Endothelial cell of umbilical vein (primary cell): ENCODE results near the gene SPAG6. TPM values are rescaled to one million over a fixed set of nuclear protein-coding genes. Genes with fewer than 3 reads are reported as not detected.

Experiments used
- BruUV-seq: library from RNA; stranded (reverse); fragments of 400-500 nt; replicated peaks from 2 replicates; lab custom pipeline; 2021; lab: Mats Ljungman, UMichigan
- CTCF ChIA-PET: fragments of 300-600, 350-600 bp; sonication (Branson Sonifier 250); formaldehyde crosslinking; loops from one replicate; lab custom pipeline; 2021; ENCODE audit warnings: antibody characterized with exemption, inconsistent platforms; lab: Charles Lee
- POLR2A ChIA-PET: fragments of 300-600, 350-600 bp; sonication (Branson Sonifier 250); formaldehyde crosslinking; loops from one replicate; lab custom pipeline; 2021; ENCODE audit warnings: antibody characterized with exemption, inconsistent platforms; lab: Charles Lee
- DNase-seq: peaks from one replicate; pipeline ENCODE4 v3.0.0-alpha.2; 2011; ENCODE audit warnings: low read depth, low spot score
- FAIRE-seq: peaks from 2 replicates; lab custom pipeline; 2011; peaks lifted over from hg19 to GRCh38; lab: Jason Lieb, UNC
- H2AFZ ChIP-seq: 2 replicates; pipeline ENCODE4 v1.6.0; 2012; ENCODE audit warnings: low read depth, low read length, control low read depth, inconsistent platforms
- H3K27ac ChIP-seq: 2 replicates; pipeline ENCODE4 v1.5.1; 2011; ENCODE audit warnings: low read depth, mild to moderate bottlenecking, control low read depth, low read length, moderate library complexity; ENCODE audit not compliant: insufficient read depth
- H3K27me3 ChIP-seq, 2 experiments: 2 replicates each; pipeline versions ENCODE4 v1.6.0 to v1.6.1; 2011; ENCODE audit warnings: low read length in 2 of 2, mixed read lengths in 1 of 2; ENCODE audit not compliant: control insufficient read depth in 2 of 2, insufficient read depth in 2 of 2
- H3K36me3 ChIP-seq, 2 experiments: 2 replicates in 1 of 2; 3 replicates in 1 of 2; pipeline ENCODE4 v1.5.1; 2011; ENCODE audit warnings: low read length in 2 of 2, mild to moderate bottlenecking in 1 of 2, moderate library complexity in 1 of 2; ENCODE audit not compliant: control insufficient read depth in 2 of 2, insufficient read depth in 2 of 2; ENCODE audit errors: extremely low read depth in 1 of 2
- H3K4me1 ChIP-seq: 3 replicates; pipeline ENCODE4 v1.5.1; 2011; ENCODE audit warnings: mild to moderate bottlenecking, low read length; ENCODE audit not compliant: control insufficient read depth, insufficient read depth; ENCODE audit errors: extremely low read depth
- H3K4me2 ChIP-seq: 2 replicates; pipeline ENCODE4 v1.6.1; 2011; ENCODE audit warnings: low read length, control low read depth, mixed read lengths; ENCODE audit not compliant: insufficient read depth
- H3K4me3 ChIP-seq, 3 experiments: fragments of 200-600 bp in 1 of 3; sonication (generic), shearing (Covaris generic) in 1 of 3; replicated peaks in 1 of 3; 2 replicates each; pipeline ENCODE4 v1.5.1; 2011 to 2016; ENCODE audit warnings: control low read depth in 3 of 3, low read length in 3 of 3, mild to moderate bottlenecking in 2 of 3, inconsistent platforms in 1 of 3, low read depth in 1 of 3, moderate library complexity in 1 of 3; ENCODE audit not compliant: insufficient read depth in 1 of 3
- H3K79me2 ChIP-seq: 2 replicates; pipeline ENCODE4 v1.6.0; 2012; ENCODE audit warnings: low read length, inconsistent platforms; ENCODE audit not compliant: control insufficient read depth, insufficient read depth
- H3K9ac ChIP-seq: replicated peaks from 2 replicates; pipeline ENCODE3; 2011; ENCODE audit warnings: low read length, control low read depth; ENCODE audit not compliant: insufficient read depth; ENCODE audit errors: extremely low read depth
- H3K9me1 ChIP-seq: replicated peaks from 3 replicates; pipeline ENCODE4 v1.6.0; 2011; ENCODE audit warnings: mild to moderate bottlenecking, low read length; ENCODE audit not compliant: control insufficient read depth, insufficient read depth; ENCODE audit errors: extremely low read depth
- H3K9me3 ChIP-seq: replicated peaks from 2 replicates; pipeline ENCODE4 v1.5.1; 2012; ENCODE audit warnings: low read length, inconsistent platforms; ENCODE audit not compliant: control insufficient read depth, insufficient read depth
- H4K20me1 ChIP-seq: replicated peaks from 2 replicates; pipeline ENCODE3; 2011; ENCODE audit warnings: mild to moderate bottlenecking, low read length; ENCODE audit not compliant: control insufficient read depth, insufficient read depth; ENCODE audit errors: extremely low read depth
- EZH2 ChIP-seq: IDR thresholded peaks from 2 replicates; pipeline ENCODE4 v1.6.1; 2012; ENCODE audit warnings: borderline replicate concordance, low read depth, mild to moderate bottlenecking, moderate library complexity, low read length, inconsistent platforms; ENCODE audit not compliant: severe bottlenecking
- FOS ChIP-seq: IDR thresholded peaks from 2 replicates; pipeline ENCODE4 v1.6.1; 2011; ENCODE audit warnings: mild to moderate bottlenecking, low read length, moderate library complexity, borderline replicate concordance; ENCODE audit not compliant: insufficient read depth
- GATA2 ChIP-seq: IDR thresholded peaks from 2 replicates; pipeline ENCODE4 v1.7.0; 2011; ENCODE audit warnings: low read depth, mild to moderate bottlenecking, moderate library complexity, mixed read lengths, low read length; ENCODE audit not compliant: insufficient read length, insufficient read depth
- JUN ChIP-seq: IDR thresholded peaks from 2 replicates; pipeline ENCODE4 v1.6.1; 2011; ENCODE audit warnings: borderline replicate concordance, low read depth; ENCODE audit not compliant: insufficient read length, insufficient read depth
- MYC ChIP-seq: IDR thresholded peaks from one replicate; pipeline ENCODE4 v1.6.1; 2011; ENCODE audit warnings: mild to moderate bottlenecking, low read depth, low read length
- POLR2A ChIP-seq: IDR thresholded peaks from 2 replicates; pipeline ENCODE4 v1.6.1; 2012; ENCODE audit warnings: low read depth, mild to moderate bottlenecking, control low read depth, low read length
- POLR2AphosphoS5 ChIP-seq: IDR thresholded peaks from 2 replicates; pipeline ENCODE4 v1.6.1; 2012; ENCODE audit warnings: low read depth, mild to moderate bottlenecking, control low read depth, low read length, moderate library complexity; ENCODE audit not compliant: insufficient read depth
- dilution Hi-C: fragments of 300-500 bp; cut with MboI; formaldehyde crosslinking; loops from one replicate; pipeline ENCODE4 v1.15.0; 2019; ENCODE audit warnings: low sequenced_read_pairs; ENCODE audit not compliant: extremely low pct_ligation_motif_present
- intact Hi-C: fragments of 100-400 bp; cut with micrococcal nuclease; formaldehyde crosslinking; loops from one replicate; pipeline ENCODE4 v1.10.0; 2022
- polyA plus RNA-seq, 4 experiments: library from polyadenylated mRNA; depleted of rRNA in 3 of 4; stranded (reverse) in 3 of 4; unstranded in 1 of 4; fragments of >200 nt; gene quantifications; 2 replicates each; pipeline versions ENCODE4 v1.2.1 to v1.2.3, GENCODE V29; 2011 to 2012; ENCODE audit warnings: missing spikeins in 1 of 4
- total RNA-seq: library from RNA; stranded (reverse); gene quantifications from 2 replicates; pipeline ENCODE4 v1.2.3, GENCODE V29; 2021
- TF ChIP-seq, protein P1 (sequence below): IDR thresholded peaks from 2 replicates; pipeline ENCODE4 v1.6.1; 2011; ENCODE audit not compliant: insufficient read depth, insufficient read length
- TF ChIP-seq, protein P2 (sequence below), 2 donors: IDR thresholded peaks; 1 replicate in 1 of 2; 2 replicates in 1 of 2; pipeline ENCODE4 v1.5.1; 2011; ENCODE audit warnings: low read length in 2 of 2, mild to moderate bottlenecking in 2 of 2, moderate library complexity in 2 of 2, control low read depth in 1 of 2, inconsistent platforms in 1 of 2, low read depth in 1 of 2; ENCODE audit not compliant: insufficient read depth in 1 of 2; ENCODE audit errors: extremely low read depth in 1 of 2

Gene SPAG6
- total and polyA plus RNA-seq, 2 donors (not counting 3 experiments of a cell fraction or from before 2014, with no cell fraction given), result not detected

DNA sequence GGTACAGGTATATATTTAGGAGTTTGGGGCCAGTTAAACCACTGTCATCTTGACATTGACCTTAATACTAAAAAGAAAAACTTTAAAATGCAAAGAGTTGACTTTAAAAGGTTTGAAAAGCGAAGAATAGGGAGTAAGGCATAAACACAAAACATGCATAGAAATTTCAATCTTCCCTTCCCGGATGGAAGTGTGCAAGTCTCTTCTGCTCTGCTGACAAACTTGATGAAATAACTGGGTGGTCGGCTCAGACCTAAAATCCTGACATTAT, 3.4 kb upstream of the SPAG6 start:
- Histone ChIP-seq H2AFZ (no peak overlapping the region), H3K27me3 (peaks cover 73 to 90% of the 10 kb centered on the region in 2 experiments), H3K9me1 (no peaks in the 10 kb centered on the region), H3K9me3 (no peaks in the 10 kb centered on the region), H3K4me2 (no peak overlapping the region), H4K20me1 (no peaks in the 10 kb centered on the region), H3K4me1 (peaks cover 13% of the 10 kb centered on the region), H3K4me3 (no peak overlapping the region), H3K9ac (no peak overlapping the region), H3K79me2 (no peaks in the 10 kb centered on the region), H3K36me3 (no peaks in the 10 kb centered on the region), H3K27ac (no peak overlapping the region)
- dilution Hi-C loops (no loop called here), intact Hi-C loops (loop anchor here (1.0 to 5.0 kb wide), 4 partner anchors 21 to 845 kb away; partner anchors contain the start of genes BMI1 and COMMD3)
- FAIRE-seq (no peak), DNase-seq (no peak)
- POLR2A ChIA-PET, result no interaction called here
- no TSS peak for BruUV-seq
- TF ChIP-seq EZH2 (no peak), POLR2AphosphoS5 (no peak), MYC (no peak), POLR2A (no peak), FOS (no peak), GATA2 (no peak), JUN (no peak)
- TF ChIP-seq, protein P1, sequence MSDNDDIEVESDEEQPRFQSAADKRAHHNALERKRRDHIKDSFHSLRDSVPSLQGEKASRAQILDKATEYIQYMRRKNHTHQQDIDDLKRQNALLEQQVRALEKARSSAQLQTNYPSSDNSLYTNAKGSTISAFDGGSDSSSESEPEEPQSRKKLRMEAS, result no peak
- TF ChIP-seq, protein P2, sequence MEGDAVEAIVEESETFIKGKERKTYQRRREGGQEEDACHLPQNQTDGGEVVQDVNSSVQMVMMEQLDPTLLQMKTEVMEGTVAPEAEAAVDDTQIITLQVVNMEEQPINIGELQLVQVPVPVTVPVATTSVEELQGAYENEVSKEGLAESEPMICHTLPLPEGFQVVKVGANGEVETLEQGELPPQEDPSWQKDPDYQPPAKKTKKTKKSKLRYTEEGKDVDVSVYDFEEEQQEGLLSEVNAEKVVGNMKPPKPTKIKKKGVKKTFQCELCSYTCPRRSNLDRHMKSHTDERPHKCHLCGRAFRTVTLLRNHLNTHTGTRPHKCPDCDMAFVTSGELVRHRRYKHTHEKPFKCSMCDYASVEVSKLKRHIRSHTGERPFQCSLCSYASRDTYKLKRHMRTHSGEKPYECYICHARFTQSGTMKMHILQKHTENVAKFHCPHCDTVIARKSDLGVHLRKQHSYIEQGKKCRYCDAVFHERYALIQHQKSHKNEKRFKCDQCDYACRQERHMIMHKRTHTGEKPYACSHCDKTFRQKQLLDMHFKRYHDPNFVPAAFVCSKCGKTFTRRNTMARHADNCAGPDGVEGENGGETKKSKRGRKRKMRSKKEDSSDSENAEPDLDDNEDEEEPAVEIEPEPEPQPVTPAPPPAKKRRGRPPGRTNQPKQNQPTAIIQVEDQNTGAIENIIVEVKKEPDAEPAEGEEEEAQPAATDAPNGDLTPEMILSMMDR (IDR thresholded peaks at IDR 0.05; ENCODE audit: extremely low read depth in 1 of 2, insufficient read depth in 1 of 2, low read depth in 1 of 2, low read length in 2 of 2), result no peak
- CTCF ChIA-PET, result no interaction called here
